Measurements from ENCODE around the gene MUSK. TPM values are rescaled to one million over a fixed set of nuclear protein-coding genes. Genes with fewer than 3 reads are reported as not detected.

The MUSK gene
- polyA plus RNA-seq, 2 of the 4 experiments (the other 2 are of a cell fraction) = not detected

DNA sequence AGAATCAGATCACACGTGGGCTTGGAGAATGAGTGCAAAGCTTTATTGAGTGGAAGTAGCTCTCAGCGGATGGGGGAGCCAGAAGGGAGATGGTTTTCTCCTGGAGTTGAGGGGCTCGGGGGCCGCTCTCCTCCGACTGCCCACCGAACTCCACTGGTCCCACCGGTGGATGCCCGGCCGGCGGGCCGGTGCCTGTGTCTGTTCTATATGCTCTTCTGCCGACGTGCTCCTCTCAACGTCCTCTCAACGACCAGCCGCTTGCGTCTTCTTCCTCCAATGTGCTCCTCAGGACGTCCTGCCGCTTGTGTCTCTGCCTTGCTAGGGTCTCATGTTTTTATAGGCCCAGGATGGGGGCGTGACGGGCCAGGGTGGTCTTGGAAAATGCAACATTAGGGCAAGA is 161.9 kb downstream of the MUSK start:
- Histone ChIP-seq H3K4me2 (no peak overlapping the region), H3K27ac (no peak overlapping the region; a peak in 1 of 6 replicates), H3K4me3 (no peak overlapping the region), H3K9me3 (no peaks in the 10 kb centered on the region), H3K4me1 (peaks cover 16% of the 10 kb centered on the region; the same call in 2 of the 3 replicates)
- ChIA-PET CTCF (interaction anchor here (1.2 kb wide), 1 partner anchor 9 kb away, joined by 3 read pairs; no protein-coding TSS in a partner anchor), POLR2A (no interaction called here)
- ATAC-seq (no peak), DNase-seq (ENCODE audit: low read depth in 1 of 2, low spot score in 1 of 2) (no peak), FAIRE-seq (no peak)
- TF ChIP-seq TP53 (CRISPR knock-in tag; IDR thresholded peaks at IDR 0.05) (no peak), EHMT2 (IDR thresholded peaks at IDR 0.05; ENCODE audit: low read depth) (no peak), MAZ (IDR thresholded peaks at IDR 0.05; ENCODE audit: borderline replicate concordance, low read depth, low read length) (no peak), HOXB13 (CRISPR knock-in tag; IDR thresholded peaks at IDR 0.05; ENCODE audit: low read depth) (no peak)
- TF ChIP-seq, protein P1, sequence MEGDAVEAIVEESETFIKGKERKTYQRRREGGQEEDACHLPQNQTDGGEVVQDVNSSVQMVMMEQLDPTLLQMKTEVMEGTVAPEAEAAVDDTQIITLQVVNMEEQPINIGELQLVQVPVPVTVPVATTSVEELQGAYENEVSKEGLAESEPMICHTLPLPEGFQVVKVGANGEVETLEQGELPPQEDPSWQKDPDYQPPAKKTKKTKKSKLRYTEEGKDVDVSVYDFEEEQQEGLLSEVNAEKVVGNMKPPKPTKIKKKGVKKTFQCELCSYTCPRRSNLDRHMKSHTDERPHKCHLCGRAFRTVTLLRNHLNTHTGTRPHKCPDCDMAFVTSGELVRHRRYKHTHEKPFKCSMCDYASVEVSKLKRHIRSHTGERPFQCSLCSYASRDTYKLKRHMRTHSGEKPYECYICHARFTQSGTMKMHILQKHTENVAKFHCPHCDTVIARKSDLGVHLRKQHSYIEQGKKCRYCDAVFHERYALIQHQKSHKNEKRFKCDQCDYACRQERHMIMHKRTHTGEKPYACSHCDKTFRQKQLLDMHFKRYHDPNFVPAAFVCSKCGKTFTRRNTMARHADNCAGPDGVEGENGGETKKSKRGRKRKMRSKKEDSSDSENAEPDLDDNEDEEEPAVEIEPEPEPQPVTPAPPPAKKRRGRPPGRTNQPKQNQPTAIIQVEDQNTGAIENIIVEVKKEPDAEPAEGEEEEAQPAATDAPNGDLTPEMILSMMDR (IDR thresholded peaks at IDR 0.05) = no peak
- TF ChIP-seq, protein P2, sequence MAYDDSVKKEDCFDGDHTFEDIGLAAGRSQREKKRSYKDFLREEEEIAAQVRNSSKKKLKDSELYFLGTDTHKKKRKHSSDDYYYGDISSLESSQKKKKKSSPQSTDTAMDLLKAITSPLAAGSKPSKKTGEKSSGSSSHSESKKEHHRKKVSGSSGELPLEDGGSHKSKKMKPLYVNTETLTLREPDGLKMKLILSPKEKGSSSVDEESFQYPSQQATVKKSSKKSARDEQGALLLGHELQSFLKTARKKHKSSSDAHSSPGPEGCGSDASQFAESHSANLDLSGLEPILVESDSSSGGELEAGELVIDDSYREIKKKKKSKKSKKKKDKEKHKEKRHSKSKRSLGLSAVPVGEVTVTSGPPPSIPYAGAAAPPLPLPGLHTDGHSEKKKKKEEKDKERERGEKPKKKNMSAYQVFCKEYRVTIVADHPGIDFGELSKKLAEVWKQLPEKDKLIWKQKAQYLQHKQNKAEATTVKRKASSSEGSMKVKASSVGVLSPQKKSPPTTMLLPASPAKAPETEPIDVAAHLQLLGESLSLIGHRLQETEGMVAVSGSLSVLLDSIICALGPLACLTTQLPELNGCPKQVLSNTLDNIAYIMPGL (CRISPR knock-in tag; IDR thresholded peaks at IDR 0.05; ENCODE audit: borderline replicate concordance) = no peak
- 94% methylated on average over 21 of the region's 21 CpGs for WGBS (ENCODE audit: missing lambda C conversion rate)

DNA sequence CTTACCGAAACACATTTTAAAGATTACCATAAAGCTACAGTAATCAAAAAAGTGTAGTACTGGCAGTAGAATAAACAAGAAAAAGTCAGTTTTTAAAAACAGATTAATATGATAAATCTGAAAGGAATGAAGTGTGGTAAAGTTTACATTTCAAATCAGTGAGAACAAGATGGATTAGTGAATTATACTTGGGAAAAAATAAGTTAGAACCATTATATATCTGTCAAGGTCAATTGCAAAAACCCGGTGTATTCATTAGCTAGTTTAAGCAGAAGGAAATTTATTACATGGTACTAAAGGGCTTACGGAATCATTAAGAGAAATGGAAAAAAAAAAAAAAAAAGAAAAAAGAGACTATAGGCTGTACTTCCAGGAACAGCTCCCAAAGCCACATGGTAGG is 164.3 kb downstream of the MUSK start:
- WGBS (ENCODE audit: missing lambda C conversion rate) = 82% methylated on average over 3 of the region's 3 CpGs
- H3K9me3 ChIP-seq = no peaks in the 10 kb centered on the region
- H3K27ac ChIP-seq = peak overlapping the region; percentile 15 to 49; a peak in 2 of 6 replicates
- ChIA-PET CTCF (interaction anchor here (1.1 to 1.2 kb wide), 2 partner anchors 18 to 209 kb away, joined by 3 read pairs; no protein-coding TSS in a partner anchor), POLR2A (no interaction called here)
- TF ChIP-seq, protein P3, sequence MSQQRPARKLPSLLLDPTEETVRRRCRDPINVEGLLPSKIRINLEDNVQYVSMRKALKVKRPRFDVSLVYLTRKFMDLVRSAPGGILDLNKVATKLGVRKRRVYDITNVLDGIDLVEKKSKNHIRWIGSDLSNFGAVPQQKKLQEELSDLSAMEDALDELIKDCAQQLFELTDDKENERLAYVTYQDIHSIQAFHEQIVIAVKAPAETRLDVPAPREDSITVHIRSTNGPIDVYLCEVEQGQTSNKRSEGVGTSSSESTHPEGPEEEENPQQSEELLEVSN (IDR thresholded peaks at IDR 0.05; ENCODE audit: borderline replicate concordance, low read depth) = no peak
- TF ChIP-seq PHF8 (IDR thresholded peaks at IDR 0.05; ENCODE audit: borderline replicate concordance, low read depth) (no peak), CHD4 (IDR thresholded peaks at IDR 0.05; ENCODE audit: borderline replicate concordance) (no peak), NR3C1 (IDR thresholded peaks at IDR 0.05) (no peak), EHMT2 (IDR thresholded peaks at IDR 0.05; ENCODE audit: low read depth) (no peak)
- TF ChIP-seq, protein P4, sequence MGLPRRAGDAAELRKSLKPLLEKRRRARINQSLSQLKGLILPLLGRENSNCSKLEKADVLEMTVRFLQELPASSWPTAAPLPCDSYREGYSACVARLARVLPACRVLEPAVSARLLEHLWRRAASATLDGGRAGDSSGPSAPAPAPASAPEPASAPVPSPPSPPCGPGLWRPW (IDR thresholded peaks at IDR 0.05) = no peak
- TF ChIP-seq, protein P5, sequence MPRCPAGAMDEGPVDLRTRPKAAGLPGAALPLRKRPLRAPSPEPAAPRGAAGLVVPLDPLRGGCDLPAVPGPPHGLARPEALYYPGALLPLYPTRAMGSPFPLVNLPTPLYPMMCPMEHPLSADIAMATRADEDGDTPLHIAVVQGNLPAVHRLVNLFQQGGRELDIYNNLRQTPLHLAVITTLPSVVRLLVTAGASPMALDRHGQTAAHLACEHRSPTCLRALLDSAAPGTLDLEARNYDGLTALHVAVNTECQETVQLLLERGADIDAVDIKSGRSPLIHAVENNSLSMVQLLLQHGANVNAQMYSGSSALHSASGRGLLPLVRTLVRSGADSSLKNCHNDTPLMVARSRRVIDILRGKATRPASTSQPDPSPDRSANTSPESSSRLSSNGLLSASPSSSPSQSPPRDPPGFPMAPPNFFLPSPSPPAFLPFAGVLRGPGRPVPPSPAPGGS (IDR thresholded peaks at IDR 0.05) = no peak
- no peak for DNase-seq (ENCODE audit: low read depth in 1 of 2, low spot score in 1 of 2)
- FAIRE-seq = no peak
- H3K4me2 ChIP-seq = no peak overlapping the region
- peaks cover 30% of the 10 kb centered on the region for H3K4me1 ChIP-seq
- no peak overlapping the region for H3K4me3 ChIP-seq
- no peak for ATAC-seq

DNA sequence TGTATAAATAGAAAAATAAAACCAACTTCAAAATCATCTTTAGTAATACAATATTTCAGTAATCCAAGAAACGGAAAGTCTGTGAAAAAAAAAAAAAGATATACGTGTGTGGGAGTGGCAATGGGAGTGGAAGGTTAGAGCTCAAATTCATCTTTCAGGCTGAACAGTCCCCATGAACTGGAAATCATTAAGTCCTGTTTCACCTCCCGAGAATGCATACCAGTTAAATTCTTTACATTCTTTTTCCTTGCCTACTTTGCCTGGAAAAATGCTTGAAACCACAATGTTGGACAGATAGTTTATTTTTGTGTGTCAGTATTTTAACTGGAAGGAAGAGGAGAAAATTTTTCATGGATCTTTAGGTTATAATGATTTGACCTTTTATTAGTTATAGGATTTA is 166.8 kb downstream of the MUSK start:
- FAIRE-seq = peak; percentile 92
- ATAC-seq = peak; percentile 76 to 89
- WGBS (ENCODE audit: missing lambda C conversion rate) = 3% methylated on average over 3 of the region's 3 CpGs
- TF ChIP-seq RARB (CRISPR knock-in tag; IDR thresholded peaks at IDR 0.05) (no peak), GATA3 (IDR thresholded peaks at IDR 0.05; ENCODE audit: borderline replicate concordance) (peak; percentile 59; the same call in 1 of the 2 replicates)
- no peak overlapping the region; the same call in 2 of the 3 replicates for H3K4me3 ChIP-seq
- peak overlapping the region; percentile 69 for H3K4me2 ChIP-seq
- peaks cover 31% of the 10 kb centered on the region for H3K4me1 ChIP-seq
- DNase-seq (ENCODE audit: low read depth in 1 of 2, low spot score in 1 of 2) = peak; percentile 43 to 62
- peak overlapping the region; percentile 66 to 79 for H3K27ac ChIP-seq
- peaks cover 5% of the 10 kb centered on the region; the same call in 1 of the 3 replicates for H3K9me3 ChIP-seq
- CTCF ChIA-PET = interaction anchor here (0.6 to 1.2 kb wide), 4 partner anchors 14 to 90 kb away, joined by 3 to 4 read pairs (median 4); no protein-coding TSS in a partner anchor
- POLR2A ChIA-PET = interaction anchor here (1.0 to 1.4 kb wide), 2 partner anchors 77 to 197 kb away, joined by 3 read pairs; no protein-coding TSS in a partner anchor
